Medulla oblongata (tissue), 1 donor: ENCODE data around the gene HAGHL.
"Not testable (repeated sequence)": the region's sequence is repeated elsewhere in the genome, so short reads cannot be mapped to it uniquely, and the experiment has no call there.

ENCODE experiments used
- DNase-seq: peaks from one replicate; pipeline ENCODE4 v3.0.0-alpha.2; 2015; ENCODE audit errors: extremely low spot score

HAGHL gene

GRCh38 chr16:687499-687898, 39.4 kb upstream of the HAGHL start:
- DNase-seq, result no peak

GRCh38 chr16:689175-689897, 37.6 kb upstream of the HAGHL start:
- DNase-seq, result no peak

GRCh38 chr16:691242-691641, 35.7 kb upstream of the HAGHL start:
- DNase-seq, result not testable (repeated sequence)

GRCh38 chr16:692356-693108, 34.4 kb upstream of the HAGHL start:
- DNase-seq, result no peak

GRCh38 chr16:693364-693763, 33.5 kb upstream of the HAGHL start:
- DNase-seq, result no peak

GRCh38 chr16:693766-694165, 33.1 kb upstream of the HAGHL start:
- no peak for DNase-seq

- no peak for DNase-seq
Measured at GRCh38 chr16:694187-694862, 32.6 kb upstream of the HAGHL start.

GRCh38 chr16:694863-695354, 32.0 kb upstream of the HAGHL start:
- DNase-seq, result no peak

GRCh38 chr16:695355-696089, 31.4 kb upstream of the HAGHL start:
- DNase-seq, result no peak

- DNase-seq, result no peak
Measured at GRCh38 chr16:698911-699671, 27.8 kb upstream of the HAGHL start.

- no peak for DNase-seq
Measured at GRCh38 chr16:700684-701584, 26.0 kb upstream of the HAGHL start.

GRCh38 chr16:702341-702740, 24.6 kb upstream of the HAGHL start:
- DNase-seq, result no peak

GRCh38 chr16:703406-703805, 23.5 kb upstream of the HAGHL start:
- no peak for DNase-seq

- no peak for DNase-seq
Measured at GRCh38 chr16:704047-704446, 22.9 kb upstream of the HAGHL start.

- DNase-seq, result no peak
Measured at GRCh38 chr16:704552-705380, 22.1 kb upstream of the HAGHL start.

GRCh38 chr16:705431-706188, 21.3 kb upstream of the HAGHL start, which contains the start of gene FBXL16:
FBXL16 (minus strand) TSS chr16:705801; CDS start chr16:697405, 8,396 bp downstream.
- peak; percentile 59 for DNase-seq

GRCh38 chr16:706189-707061, 20.5 kb upstream of the HAGHL start:
- no peak for DNase-seq
